Right lobe of liver (tissue), 6 donors: ENCODE data around the gene SLC14A1. TPM values are rescaled to one million over a fixed set of nuclear protein-coding genes. Genes with fewer than 3 reads are reported as not detected.

Source experiments
- ATAC-seq, 4 donors: fragments of 200-7000 bp; cut with Tn5 transposase; one replicate each; pipeline ENCODE4 v1.9.1; 2020; ENCODE audit warnings: mild to moderate bottlenecking in 4 of 4, moderate library complexity in 4 of 4
- DNase-seq, 3 donors: peaks; one replicate each; pipeline ENCODE4 v3.0.0-alpha.2; 2020
- H3K27ac ChIP-seq, 3 donors: fragments of 200-600 bp; one replicate each; pipeline ENCODE4 v1.8.0; 2022
- H3K27me3 ChIP-seq, 2 donors: fragments of 200-600 bp; one replicate each; pipeline ENCODE4 v1.8.0; 2022
- H3K36me3 ChIP-seq, 4 donors: fragments of 200-600 bp; sonication (generic) in 1 of 4; one replicate each; pipeline versions ENCODE4 v1.5.1 to v1.8.0; 2017 to 2022; ENCODE audit warnings: control low read depth in 1 of 4
- H3K4me1 ChIP-seq, 4 donors: fragments of 200-600 bp; sonication (generic) in 1 of 4; one replicate each; pipeline versions ENCODE4 v1.5.1 to v1.8.0; 2017 to 2022; ENCODE audit warnings: control low read depth in 1 of 4
- H3K4me3 ChIP-seq, 3 donors: fragments of 200-600 bp; one replicate each; pipeline ENCODE4 v1.8.0; 2022
- H3K9me3 ChIP-seq, 4 donors: fragments of 200-600 bp; sonication (generic) in 1 of 4; one replicate each; pipeline versions ENCODE4 v1.5.1 to v1.8.0; 2017 to 2022; ENCODE audit warnings: control low read depth in 1 of 4
- POLR2A ChIP-seq: fragments of 450-650 bp; IDR thresholded peaks from one replicate; pipeline ENCODE4 v1.6.1; 2017; ENCODE audit warnings: antibody characterized with exemption, mild to moderate bottlenecking
- WGBS: methylation state at CpG from one replicate; pipeline ENCODE4 v1.1.6; 2018; ENCODE audit warnings: low coverage, low lambda C conversion rate; ENCODE audit not compliant: insufficient coverage; ENCODE audit errors: missing lambda C conversion rate; 5-methylcytosine and 5-hydroxymethylcytosine counted together
- intact Hi-C, 2 donors: fragments of 100-400 bp; cut with DNase I; formaldehyde crosslinking; loops; one replicate each; pipeline versions ENCODE4 v1.11.2 to v1.14.1; 2022
- total RNA-seq, 6 experiments: library from RNA; depleted of rRNA in 2 of 6; stranded (reverse); fragments of >200 nt in 2 of 6; fragmentation: NEBNext Ultra II Directional in 3 of 6; extraction: Animal tissue kit (Norgen Biotek cat#: 25700) in 3 of 6; gene quantifications; one replicate each; pipeline versions ENCODE4 v1.1.0 to v1.2.4, GENCODE V29; 2016 to 2023
- TF ChIP-seq, protein P1 (sequence below), 4 donors: fragments of 200-600 bp in 3 of 4; fragments of 450-650 bp in 1 of 4; IDR thresholded peaks; one replicate each; pipeline versions ENCODE4 v1.5.1 to v1.8.0; 2016 to 2022; ENCODE audit warnings: antibody characterized with exemption in 4 of 4, mild to moderate bottlenecking in 2 of 4
- donor health status: DM: no; HTN: yes; CAD: no.
- donor health status: DM: no; HTN: no; CAD: no.
- donor health status: DM: no; HTN: no; CAD: no.
- donor health status: DM: no; HTN: yes; CAD: no.
- donor health status: DM: no; HTN: yes; CAD: no.

The SLC14A1 gene
- total RNA-seq, 6 experiments from 2014 or later, result 0.26 to 1.9 (median 1.0) TPM

DNA sequence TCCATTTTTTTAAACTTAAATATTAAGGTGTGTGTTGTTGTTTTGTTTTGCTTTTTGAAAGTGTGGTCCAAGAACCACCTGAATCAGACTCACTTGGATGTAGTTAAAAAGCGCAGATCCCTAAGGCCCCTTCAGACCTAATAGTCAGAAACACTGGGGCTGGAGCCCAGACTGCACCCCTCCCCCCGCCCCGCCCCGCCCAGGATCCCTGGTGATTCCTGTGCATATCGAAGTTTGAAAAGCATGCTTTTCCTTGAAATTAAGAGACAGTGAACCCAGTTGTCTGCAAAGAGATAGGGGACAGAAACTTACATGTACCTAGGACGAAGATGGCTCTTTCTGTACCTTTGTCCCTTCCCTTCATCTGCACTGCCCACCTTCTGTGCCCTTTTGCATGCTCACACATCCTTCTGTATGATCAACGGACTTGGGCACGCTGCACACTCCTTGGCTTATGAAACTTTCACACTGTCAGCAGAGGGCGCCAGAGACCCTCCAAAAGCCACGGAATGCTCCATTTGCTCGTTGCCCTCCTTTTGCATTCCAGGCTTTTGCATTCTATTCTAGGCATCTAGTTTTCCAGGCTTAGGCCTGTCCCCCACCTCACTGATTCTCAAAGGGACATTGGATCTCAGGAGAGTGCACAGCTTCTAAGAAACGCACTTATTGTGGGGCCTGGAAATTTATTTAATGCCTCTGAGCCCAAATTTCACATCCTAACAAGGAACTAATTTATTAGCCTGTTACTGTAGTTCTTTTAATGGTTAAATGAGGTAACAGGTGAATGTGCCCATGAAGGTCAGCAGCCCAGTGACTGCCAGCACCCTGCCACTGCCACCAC is 32.8 kb upstream of the SLC14A1 start:
- 11% methylated on average over 12 of the region's 12 CpGs for WGBS
- DNase-seq, result peak; percentile 69 to 78 (median 76)
- intact Hi-C loops, result loop anchor here in 1 of 2 donors (10.0 kb wide), 1 partner anchor 194 kb away; no protein-coding TSS in a partner anchor

DNA sequence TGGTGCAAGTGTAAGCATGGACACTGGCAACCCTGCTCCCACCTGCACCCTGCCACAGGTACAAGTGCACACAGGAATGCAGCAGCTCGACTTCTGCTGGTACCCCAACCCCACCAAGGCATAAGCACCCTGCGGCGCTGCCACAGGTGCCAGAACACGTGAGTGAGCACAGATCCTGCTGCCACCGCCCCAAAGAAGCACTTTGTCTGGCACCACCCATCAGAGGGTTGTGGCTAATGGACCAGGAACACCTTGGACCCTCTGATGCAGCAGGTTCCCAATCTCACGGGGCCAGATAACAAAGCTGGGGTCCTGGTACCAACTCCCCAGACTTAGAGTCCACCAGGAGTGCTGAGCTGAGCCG is 32.2 kb upstream of the SLC14A1 start:
- intact Hi-C loops, result loop anchor here in 1 of 2 donors (10.0 kb wide), 1 partner anchor 193 kb away; no protein-coding TSS in a partner anchor
- peak in 1 of 4 donors; percentile 7 for ATAC-seq
- no peak for DNase-seq
- TF ChIP-seq, protein P1, sequence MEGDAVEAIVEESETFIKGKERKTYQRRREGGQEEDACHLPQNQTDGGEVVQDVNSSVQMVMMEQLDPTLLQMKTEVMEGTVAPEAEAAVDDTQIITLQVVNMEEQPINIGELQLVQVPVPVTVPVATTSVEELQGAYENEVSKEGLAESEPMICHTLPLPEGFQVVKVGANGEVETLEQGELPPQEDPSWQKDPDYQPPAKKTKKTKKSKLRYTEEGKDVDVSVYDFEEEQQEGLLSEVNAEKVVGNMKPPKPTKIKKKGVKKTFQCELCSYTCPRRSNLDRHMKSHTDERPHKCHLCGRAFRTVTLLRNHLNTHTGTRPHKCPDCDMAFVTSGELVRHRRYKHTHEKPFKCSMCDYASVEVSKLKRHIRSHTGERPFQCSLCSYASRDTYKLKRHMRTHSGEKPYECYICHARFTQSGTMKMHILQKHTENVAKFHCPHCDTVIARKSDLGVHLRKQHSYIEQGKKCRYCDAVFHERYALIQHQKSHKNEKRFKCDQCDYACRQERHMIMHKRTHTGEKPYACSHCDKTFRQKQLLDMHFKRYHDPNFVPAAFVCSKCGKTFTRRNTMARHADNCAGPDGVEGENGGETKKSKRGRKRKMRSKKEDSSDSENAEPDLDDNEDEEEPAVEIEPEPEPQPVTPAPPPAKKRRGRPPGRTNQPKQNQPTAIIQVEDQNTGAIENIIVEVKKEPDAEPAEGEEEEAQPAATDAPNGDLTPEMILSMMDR (IDR thresholded peaks at IDR 0.05), result no peak
- no peak for TF ChIP-seq POLR2A
- H3K27ac ChIP-seq, result no peak overlapping the region
- H3K4me3 ChIP-seq, result no peak overlapping the region
- no peaks in the 10 kb centered on the region for H3K9me3 ChIP-seq
- 44% methylated on average over 2 of the region's 7 CpGs for WGBS
- no peaks in the 10 kb centered on the region for H3K36me3 ChIP-seq
- no peaks in the 10 kb centered on the region for H3K27me3 ChIP-seq
- H3K4me1 ChIP-seq, result no peaks in the 10 kb centered on the region

More for the DNA sequence above, 32.8 kb upstream of the SLC14A1 start:
- Histone ChIP-seq H3K27me3 (no peaks in the 10 kb centered on the region), H3K9me3 (no peaks in the 10 kb centered on the region), H3K36me3 (no peaks in the 10 kb centered on the region), H3K4me1 (no peaks in the 10 kb centered on the region), H3K4me3 (no peak overlapping the region), H3K27ac (no peak overlapping the region)
- TF ChIP-seq POLR2A, result no peak
- TF ChIP-seq, protein P1 (IDR thresholded peaks at IDR 0.05), result peak; percentile 75 to 88 (median 82)
- ATAC-seq, result peak; percentile 93 to 99 (median 97)

DNA sequence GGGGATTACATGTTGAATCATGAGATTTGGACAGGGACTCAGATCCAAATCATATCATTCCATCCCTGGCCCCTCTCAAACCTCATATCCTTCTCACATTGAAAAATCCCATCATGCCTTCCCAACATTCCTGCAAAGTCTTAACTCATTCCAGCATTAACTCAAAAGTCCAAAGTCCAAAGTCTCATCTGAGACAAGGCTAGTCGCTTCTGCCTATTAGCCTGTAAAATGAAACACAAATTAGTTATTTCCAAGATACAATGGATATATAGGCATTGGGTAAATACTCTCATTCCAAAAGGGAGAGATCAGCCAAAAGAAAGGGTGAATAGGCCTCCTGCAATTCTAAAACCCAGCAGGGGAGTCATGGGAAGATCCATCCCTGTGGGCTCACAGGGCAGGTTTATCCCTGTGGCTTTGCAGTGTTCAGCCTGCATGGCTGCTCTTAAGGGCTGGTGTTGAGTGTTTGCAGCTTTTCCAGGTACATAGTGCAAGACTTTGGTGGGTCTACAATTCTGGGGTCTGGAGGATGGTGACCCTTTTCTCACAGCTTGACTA is 21.2 kb upstream of the SLC14A1 start:
- DNase-seq (no peak), ATAC-seq (no peak)
- H3K4me3 ChIP-seq, result no peak overlapping the region
- H3K27me3 ChIP-seq, result no peaks in the 10 kb centered on the region
- 40% methylated on average over 1 of the region's 1 CpG for WGBS
- TF ChIP-seq, protein P1 (IDR thresholded peaks at IDR 0.05), result no peak
- TF ChIP-seq POLR2A, result no peak
- no peaks in the 10 kb centered on the region for H3K9me3 ChIP-seq
- no peak overlapping the region for H3K27ac ChIP-seq
- H3K4me1 ChIP-seq, result no peaks in the 10 kb centered on the region
- intact Hi-C loops, result no loop called here
- H3K36me3 ChIP-seq, result no peaks in the 10 kb centered on the region

DNA sequence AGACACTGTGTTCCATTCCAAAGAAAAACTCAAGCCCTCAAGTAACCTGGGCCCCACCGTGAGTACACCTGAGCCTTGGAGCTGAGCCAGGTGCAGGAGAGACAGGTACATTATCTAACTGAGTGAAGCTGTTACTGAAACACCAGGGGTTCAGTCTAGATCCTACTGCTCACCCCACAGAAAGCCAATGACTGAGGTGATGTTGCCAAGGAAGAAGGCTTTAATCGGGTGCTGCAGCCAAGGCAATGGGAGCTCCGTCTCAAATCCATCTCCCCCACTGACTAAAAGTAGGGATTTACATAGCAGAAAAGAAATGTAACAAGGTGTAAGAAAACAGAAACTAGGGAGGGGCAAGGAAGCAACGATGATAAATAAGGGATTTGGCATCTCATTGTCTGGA is 15.2 kb upstream of the SLC14A1 start:
- DNase-seq (no peak), ATAC-seq (no peak)
- H3K27ac ChIP-seq, result no peak overlapping the region
- no peaks in the 10 kb centered on the region for H3K4me1 ChIP-seq
- H3K4me3 ChIP-seq, result no peak overlapping the region
- no peaks in the 10 kb centered on the region for H3K9me3 ChIP-seq
- intact Hi-C loops, result no loop called here
- no peak for TF ChIP-seq POLR2A
- TF ChIP-seq, protein P1 (IDR thresholded peaks at IDR 0.05), result no peak
- no peaks in the 10 kb centered on the region for H3K27me3 ChIP-seq
- H3K36me3 ChIP-seq, result no peaks in the 10 kb centered on the region
- WGBS, result 57% methylated on average over 4 of the region's 4 CpGs
